ENCODE measurements around the gene LOC101059915.
"Not testable (repeated sequence)": the region's sequence is repeated elsewhere in the genome, so short reads cannot be mapped to it uniquely, and the experiment has no call there.

LOC101059915 gene

DNA sequence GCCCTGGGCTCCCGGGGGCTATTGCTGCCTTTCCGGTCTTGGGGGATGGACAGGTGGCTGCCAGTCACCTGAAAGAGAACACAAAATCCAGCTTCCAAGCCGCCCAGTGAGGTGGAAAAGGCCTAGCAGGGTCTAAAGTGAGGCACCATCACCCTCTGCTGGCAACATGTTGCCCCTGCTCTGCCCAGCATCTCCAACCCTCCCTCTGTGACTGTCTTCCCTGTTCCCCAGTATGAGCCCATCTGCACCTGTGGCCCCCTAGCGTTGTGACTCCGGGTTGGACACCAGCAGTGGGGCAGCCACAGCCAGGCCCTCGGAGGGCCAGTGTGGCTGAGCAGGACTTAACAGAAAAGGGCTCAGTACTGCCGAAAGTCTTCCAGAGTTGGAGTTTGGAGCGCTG lies 3.1 kb upstream of the LOC101059915 start:
- H3K9me1 ChIP-seq (replicated peaks; ENCODE audit: control insufficient read depth, extremely low read depth, insufficient read depth, low read length); H3K36me3 ChIP-seq (ENCODE audit: control insufficient read depth in 2 of 2, extremely low read depth in 1 of 2, insufficient read depth in 2 of 2, low read length in 2 of 2); H3K4me3 ChIP-seq (replicated peaks in 1 of 3; ENCODE audit: insufficient read depth in 1 of 3, low read depth in 1 of 3, low read length in 3 of 3); BruUV-seq (replicated peaks); dilution Hi-C loops (cut with MboI; ENCODE audit: extremely low pct_ligation_motif_present, low sequenced_read_pairs); H4K20me1 ChIP-seq (replicated peaks; ENCODE audit: control insufficient read depth, extremely low read depth, insufficient read depth, low read length); H3K4me2 ChIP-seq (ENCODE audit: insufficient read depth, low read length); DNase-seq (ENCODE audit: low read depth, low spot score); H3K27me3 ChIP-seq (ENCODE audit: control insufficient read depth in 2 of 2, insufficient read depth in 2 of 2, low read length in 2 of 2); H3K79me2 ChIP-seq (ENCODE audit: control insufficient read depth, insufficient read depth, low read length); POLR2A ChIA-PET; intact Hi-C loops (cut with micrococcal nuclease); H2AFZ ChIP-seq (ENCODE audit: low read depth, low read length); H3K9me3 ChIP-seq (replicated peaks; ENCODE audit: control insufficient read depth, insufficient read depth, low read length); H3K9ac ChIP-seq (replicated peaks; ENCODE audit: extremely low read depth, insufficient read depth, low read length); H3K27ac ChIP-seq (ENCODE audit: insufficient read depth, low read depth, low read length); H3K4me1 ChIP-seq (ENCODE audit: control insufficient read depth, extremely low read depth, insufficient read depth, low read length): not testable (repeated sequence)
- CTCF ChIA-PET = interaction anchor here (0.6 to 1.1 kb wide), 4 partner anchors 12 to 233 kb away, joined by 3 to 4 read pairs (median 3); no protein-coding TSS in a partner anchor
- peak; percentile 78 for FAIRE-seq
- TF ChIP-seq, protein P1, sequence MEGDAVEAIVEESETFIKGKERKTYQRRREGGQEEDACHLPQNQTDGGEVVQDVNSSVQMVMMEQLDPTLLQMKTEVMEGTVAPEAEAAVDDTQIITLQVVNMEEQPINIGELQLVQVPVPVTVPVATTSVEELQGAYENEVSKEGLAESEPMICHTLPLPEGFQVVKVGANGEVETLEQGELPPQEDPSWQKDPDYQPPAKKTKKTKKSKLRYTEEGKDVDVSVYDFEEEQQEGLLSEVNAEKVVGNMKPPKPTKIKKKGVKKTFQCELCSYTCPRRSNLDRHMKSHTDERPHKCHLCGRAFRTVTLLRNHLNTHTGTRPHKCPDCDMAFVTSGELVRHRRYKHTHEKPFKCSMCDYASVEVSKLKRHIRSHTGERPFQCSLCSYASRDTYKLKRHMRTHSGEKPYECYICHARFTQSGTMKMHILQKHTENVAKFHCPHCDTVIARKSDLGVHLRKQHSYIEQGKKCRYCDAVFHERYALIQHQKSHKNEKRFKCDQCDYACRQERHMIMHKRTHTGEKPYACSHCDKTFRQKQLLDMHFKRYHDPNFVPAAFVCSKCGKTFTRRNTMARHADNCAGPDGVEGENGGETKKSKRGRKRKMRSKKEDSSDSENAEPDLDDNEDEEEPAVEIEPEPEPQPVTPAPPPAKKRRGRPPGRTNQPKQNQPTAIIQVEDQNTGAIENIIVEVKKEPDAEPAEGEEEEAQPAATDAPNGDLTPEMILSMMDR (IDR thresholded peaks at IDR 0.05; ENCODE audit: extremely low read depth in 1 of 2, insufficient read depth in 1 of 2, low read depth in 1 of 2, low read length in 2 of 2) = peak; percentile 18 to 38

- no peak overlapping the region for H3K4me3 ChIP-seq (replicated peaks in 1 of 3; ENCODE audit: insufficient read depth in 1 of 3, low read depth in 1 of 3, low read length in 3 of 3)
- dilution Hi-C loops (cut with MboI; ENCODE audit: extremely low pct_ligation_motif_present, low sequenced_read_pairs) (no loop called here), intact Hi-C loops (cut with micrococcal nuclease) (no loop called here)
- DNase-seq (ENCODE audit: low read depth, low spot score) (no peak), FAIRE-seq (no peak)
- no peaks in the 10 kb centered on the region for H3K9me1 ChIP-seq (replicated peaks; ENCODE audit: control insufficient read depth, extremely low read depth, insufficient read depth, low read length)
- H4K20me1 ChIP-seq (replicated peaks; ENCODE audit: control insufficient read depth, extremely low read depth, insufficient read depth, low read length) = no peaks in the 10 kb centered on the region
- H3K36me3 ChIP-seq (ENCODE audit: control insufficient read depth in 2 of 2, extremely low read depth in 1 of 2, insufficient read depth in 2 of 2, low read length in 2 of 2) = no peaks in the 10 kb centered on the region
- TF ChIP-seq GATA2 (IDR thresholded peaks at IDR 0.05; ENCODE audit: insufficient read depth, insufficient read length, low read depth, low read length) (no peak), POLR2AphosphoS5 (IDR thresholded peaks at IDR 0.05; ENCODE audit: insufficient read depth, low read depth, low read length) (no peak), MYC (IDR thresholded peaks at IDR 0.05; ENCODE audit: low read depth, low read length) (no peak), MAX (IDR thresholded peaks at IDR 0.05; ENCODE audit: insufficient read depth, insufficient read length) (no peak), POLR2A (IDR thresholded peaks at IDR 0.05; ENCODE audit: low read depth, low read length) (no peak), FOS (IDR thresholded peaks at IDR 0.05; ENCODE audit: borderline replicate concordance, insufficient read depth, low read length) (no peak), EZH2 (IDR thresholded peaks at IDR 0.05; ENCODE audit: borderline replicate concordance, low read depth, low read length, severe bottlenecking) (no peak), JUN (IDR thresholded peaks at IDR 0.05; ENCODE audit: borderline replicate concordance, insufficient read depth, insufficient read length, low read depth) (no peak)
- TF ChIP-seq, protein P1 (IDR thresholded peaks at IDR 0.05; ENCODE audit: extremely low read depth in 1 of 2, insufficient read depth in 1 of 2, low read depth in 1 of 2, low read length in 2 of 2) = no peak
- POLR2A ChIA-PET = no interaction called here
- H3K79me2 ChIP-seq (ENCODE audit: control insufficient read depth, insufficient read depth, low read length) = no peaks in the 10 kb centered on the region
- no peak overlapping the region for H3K27ac ChIP-seq (ENCODE audit: insufficient read depth, low read depth, low read length)
- no peaks in the 10 kb centered on the region for H3K9me3 ChIP-seq (replicated peaks; ENCODE audit: control insufficient read depth, insufficient read depth, low read length)
- no TSS peak for BruUV-seq (replicated peaks)
- H3K4me1 ChIP-seq (ENCODE audit: control insufficient read depth, extremely low read depth, insufficient read depth, low read length) = no peaks in the 10 kb centered on the region
- no peak overlapping the region for H2AFZ ChIP-seq (ENCODE audit: low read depth, low read length)
- CTCF ChIA-PET = interaction anchor here (1.1 kb wide), 1 partner anchor 13 kb away, joined by 3 read pairs; no protein-coding TSS in a partner anchor
- no peak overlapping the region for H3K9ac ChIP-seq (replicated peaks; ENCODE audit: extremely low read depth, insufficient read depth, low read length)
- no peak overlapping the region for H3K4me2 ChIP-seq (ENCODE audit: insufficient read depth, low read length)
- no peaks in the 10 kb centered on the region for H3K27me3 ChIP-seq (ENCODE audit: control insufficient read depth in 2 of 2, insufficient read depth in 2 of 2, low read length in 2 of 2)
These were observed 2.4 kb upstream of the LOC101059915 start for GRCh38 chrX:71664889-71665491.

Measured in endothelial cell of umbilical vein (primary cell).